ENCODE data around the gene LIN7C. TPM values are rescaled to one million over a fixed set of nuclear protein-coding genes. Genes with fewer than 3 reads are reported as not detected.

LIN7C gene
- total RNA-seq, 1 donor from 2014 or later = 26.0 TPM

- TF ChIP-seq, protein P1, sequence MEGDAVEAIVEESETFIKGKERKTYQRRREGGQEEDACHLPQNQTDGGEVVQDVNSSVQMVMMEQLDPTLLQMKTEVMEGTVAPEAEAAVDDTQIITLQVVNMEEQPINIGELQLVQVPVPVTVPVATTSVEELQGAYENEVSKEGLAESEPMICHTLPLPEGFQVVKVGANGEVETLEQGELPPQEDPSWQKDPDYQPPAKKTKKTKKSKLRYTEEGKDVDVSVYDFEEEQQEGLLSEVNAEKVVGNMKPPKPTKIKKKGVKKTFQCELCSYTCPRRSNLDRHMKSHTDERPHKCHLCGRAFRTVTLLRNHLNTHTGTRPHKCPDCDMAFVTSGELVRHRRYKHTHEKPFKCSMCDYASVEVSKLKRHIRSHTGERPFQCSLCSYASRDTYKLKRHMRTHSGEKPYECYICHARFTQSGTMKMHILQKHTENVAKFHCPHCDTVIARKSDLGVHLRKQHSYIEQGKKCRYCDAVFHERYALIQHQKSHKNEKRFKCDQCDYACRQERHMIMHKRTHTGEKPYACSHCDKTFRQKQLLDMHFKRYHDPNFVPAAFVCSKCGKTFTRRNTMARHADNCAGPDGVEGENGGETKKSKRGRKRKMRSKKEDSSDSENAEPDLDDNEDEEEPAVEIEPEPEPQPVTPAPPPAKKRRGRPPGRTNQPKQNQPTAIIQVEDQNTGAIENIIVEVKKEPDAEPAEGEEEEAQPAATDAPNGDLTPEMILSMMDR (IDR thresholded peaks at IDR 0.05; ENCODE audit: unreplicated experiment) = no peak
- DNase-seq (ENCODE audit: low spot score in 2 of 2, unreplicated experiment in 2 of 2) = no peak
These were observed 59.0 kb downstream of the LIN7C start for GRCh38 chr11:27447288-27448183.

DNA sequence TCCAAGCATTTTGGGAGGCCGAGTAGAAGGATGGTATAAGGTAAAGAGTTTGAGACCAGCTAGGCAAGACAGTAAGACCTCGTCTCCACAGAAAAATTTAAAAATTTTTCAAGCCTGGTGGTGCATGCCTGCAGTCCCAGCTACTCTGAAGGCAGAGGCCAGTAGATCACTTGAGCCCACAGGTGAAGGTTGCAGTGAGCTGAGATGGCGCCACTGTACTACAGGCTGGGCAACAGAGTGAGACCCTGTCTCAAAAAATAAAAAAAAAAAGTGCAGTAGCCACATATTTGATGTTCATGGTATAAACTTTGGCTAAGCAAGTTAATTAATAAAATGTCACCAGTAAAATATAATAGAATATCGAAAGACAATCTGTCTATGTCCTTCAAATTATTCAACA lies 60.9 kb downstream of the LIN7C start:
- Mint-ChIP-seq H3K9me3 (no peaks in the 10 kb centered on the region), H3K27ac (no peak overlapping the region), H3K36me3 (no peaks in the 10 kb centered on the region), H3K27me3 (ENCODE audit: low read depth) (no peaks in the 10 kb centered on the region), H3K4me3 (no peak overlapping the region), H3K4me1 (peaks cover 13% of the 10 kb centered on the region)
- no peak for DNase-seq (ENCODE audit: low spot score in 2 of 2, unreplicated experiment in 2 of 2)
- TF ChIP-seq, protein P1 (IDR thresholded peaks at IDR 0.05; ENCODE audit: unreplicated experiment) = no peak

More at GRCh38 chr11:27447288-27448183, 59.0 kb downstream of the LIN7C start:
- Mint-ChIP-seq H3K4me3 (no peak overlapping the region), H3K36me3 (no peaks in the 10 kb centered on the region), H3K9me3 (no peaks in the 10 kb centered on the region), H3K27me3 (ENCODE audit: low read depth) (no peaks in the 10 kb centered on the region), H3K27ac (no peak overlapping the region), H3K4me1 (peaks cover 27% of the 10 kb centered on the region)

- Mint-ChIP-seq H3K4me1 (peaks cover 13% of the 10 kb centered on the region), H3K27ac (no peak overlapping the region), H3K4me3 (no peak overlapping the region), H3K9me3 (no peaks in the 10 kb centered on the region), H3K27me3 (ENCODE audit: low read depth) (no peaks in the 10 kb centered on the region), H3K36me3 (no peaks in the 10 kb centered on the region)
- TF ChIP-seq, protein P1 (IDR thresholded peaks at IDR 0.05; ENCODE audit: unreplicated experiment) = no peak
- no peak for DNase-seq (ENCODE audit: low spot score in 2 of 2, unreplicated experiment in 2 of 2)
These were observed 61.8 kb downstream of the LIN7C start for GRCh38 chr11:27444801-27445215.

Small RNA genes within 50 kb of the gene (microRNA-seq; reads per million reads assigned to microRNA genes)
- gene MIR8087 = not detected

Other genes with a start within 250 kb of the LIN7C start
- 11.1 to 13.9 TPM (median 13.5 TPM) in 3 replicates for gene CCDC34, start 143.6 kb downstream of the LIN7C start, total RNA-seq
- gene LGR4, start 34.0 kb downstream of the LIN7C start, total RNA-seq = 26.8 to 28.2 TPM (median 27.5 TPM) in 3 replicates
- 7.1 to 8.5 TPM (median 7.9 TPM) in 3 replicates for gene BDNF, start 193.7 kb upstream of the LIN7C start, total RNA-seq

Data from mesothelial cell of epicardium (in vitro differentiated cells).